B cell (primary cell): ENCODE measurements around the gene IFI44L. TPM values are rescaled to one million over a fixed set of nuclear protein-coding genes. Genes with fewer than 3 reads are reported as not detected.

Experiments
- ATAC-seq: fragments of 200-7000 bp; cut with Tn5 transposase; one replicate; pipeline ENCODE4 v1.10.0; 2021; ENCODE audit warnings: low read depth, mild to moderate bottlenecking, moderate number of reproducible peaks, moderate library complexity
- CTCF ChIA-PET: fragments of 350-600 bp; sonication (Branson Sonifier 250); formaldehyde crosslinking; loops from one replicate; lab custom pipeline; 2021; ENCODE audit warnings: antibody characterized with exemption, inconsistent platforms; lab: Charles Lee
- POLR2A ChIA-PET: fragments of 350-600 bp; sonication (Branson Sonifier 250); formaldehyde crosslinking; loops from one replicate; lab custom pipeline; 2021; ENCODE audit warnings: antibody characterized with exemption; lab: Charles Lee
- DNase-seq: peaks from one replicate; pipeline ENCODE4 v3.0.0; 2013
- H2AFZ ChIP-seq: 2 replicates; pipeline ENCODE4 v1.6.1; 2012; ENCODE audit warnings: mild to moderate bottlenecking, low read depth, low read length; ENCODE audit not compliant: insufficient read depth, poor library complexity, severe bottlenecking
- H3K27ac ChIP-seq, 2 donors: 1 replicate in 1 of 2; 2 replicates in 1 of 2; pipeline ENCODE4 v1.5.1; 2012 to 2013; ENCODE audit warnings: low read length in 2 of 2, mild to moderate bottlenecking in 2 of 2, moderate library complexity in 1 of 2
- H3K27me3 ChIP-seq, 4 experiments: fragments of 200-600 bp in 1 of 4; sonication (generic) in 1 of 4; replicated peaks in 1 of 4; 1 replicate in 2 of 4; 2 replicates in 2 of 4; pipeline versions ENCODE4 v1.6.1 to v1.7.0; 2013 to 2016; ENCODE audit warnings: low read length in 3 of 4, mild to moderate bottlenecking in 2 of 4, mixed read lengths in 1 of 4, moderate library complexity in 1 of 4; ENCODE audit not compliant: insufficient read depth in 4 of 4, control insufficient read depth in 3 of 4; ENCODE audit errors: control extremely low read depth in 1 of 4
- H3K36me3 ChIP-seq, 2 experiments: replicated peaks in 1 of 2; 1 replicate in 1 of 2; 2 replicates in 1 of 2; pipeline versions ENCODE4 v1.6.1 to v1.7.1; 2013; ENCODE audit warnings: low read length in 1 of 2; ENCODE audit not compliant: insufficient read depth in 2 of 2, control insufficient read depth in 1 of 2; ENCODE audit errors: control extremely low read depth in 1 of 2, extremely low read depth in 1 of 2
- H3K4me1 ChIP-seq, 2 donors: fragments of 200-600 bp in 1 of 2; sonication (generic) in 1 of 2; 1 replicate in 1 of 2; 2 replicates in 1 of 2; pipeline versions ENCODE4 v1.5.1 to v1.6.1; 2013 to 2017; ENCODE audit warnings: low read length in 2 of 2; ENCODE audit not compliant: control insufficient read depth in 2 of 2, insufficient read depth in 2 of 2
- H3K4me2 ChIP-seq: replicated peaks from 2 replicates; pipeline ENCODE3; 2012; ENCODE audit warnings: mild to moderate bottlenecking, low read depth, low read length; ENCODE audit not compliant: poor library complexity, severe bottlenecking
- H3K4me3 ChIP-seq, 5 experiments: fragments of 200-600 bp in 1 of 5; sonication (generic) in 1 of 5; 1 replicate in 3 of 5; 2 replicates in 2 of 5; pipeline versions ENCODE4 v1.5.1 to v1.7.0; 2011 to 2016; ENCODE audit warnings: low read length in 4 of 5, mild to moderate bottlenecking in 4 of 5, low read depth in 2 of 5, control low read depth in 1 of 5, moderate library complexity in 1 of 5; ENCODE audit not compliant: insufficient read depth in 1 of 5; ENCODE audit errors: control extremely low read depth in 1 of 5, extremely low read depth in 1 of 5
- H3K79me2 ChIP-seq: fragments of 200-600 bp; sonication (generic); one replicate; pipeline ENCODE4 v1.6.0; 2016; ENCODE audit warnings: low read length; ENCODE audit not compliant: control insufficient read depth, insufficient read depth
- H3K9ac ChIP-seq: fragments of 200-600 bp; sonication (generic); 2 replicates; pipeline ENCODE4 v1.6.1; 2017; ENCODE audit warnings: mild to moderate bottlenecking, low read length, moderate library complexity
- H3K9me3 ChIP-seq, 3 donors: one replicate each; pipeline versions ENCODE4 v1.6.1 to v1.7.1; 2013; ENCODE audit warnings: low read length in 2 of 3; ENCODE audit not compliant: control insufficient read depth in 2 of 3, insufficient read depth in 1 of 3; ENCODE audit errors: control extremely low read depth in 1 of 3
- H4K20me1 ChIP-seq: 2 replicates; pipeline ENCODE4 v1.6.0; 2012; ENCODE audit warnings: mild to moderate bottlenecking, low read length; ENCODE audit not compliant: insufficient read depth, control insufficient read depth, poor library complexity, severe bottlenecking
- H3K27ac Mint-ChIP-seq: one replicate; pipeline ENCODE4 v1.8.0; 2021; ENCODE audit warnings: mixed read lengths
- H3K27me3 Mint-ChIP-seq: one replicate; pipeline ENCODE4 v1.8.0; 2021; ENCODE audit warnings: mixed read lengths
- H3K4me1 Mint-ChIP-seq: one replicate; pipeline ENCODE4 v1.8.0; 2021; ENCODE audit warnings: mixed read lengths
- H3K4me3 Mint-ChIP-seq: one replicate; pipeline ENCODE4 v1.8.0; 2021; ENCODE audit warnings: mixed read lengths
- H3K9me3 Mint-ChIP-seq: one replicate; pipeline ENCODE4 v1.8.0; 2022; ENCODE audit warnings: mixed read lengths; ENCODE audit not compliant: insufficient read depth
- CTCF ChIP-seq: fragments of 200-600 bp; IDR thresholded peaks from one replicate; pipeline ENCODE4 v1.8.0; 2022; ENCODE audit warnings: antibody characterized with exemption, mild to moderate bottlenecking
- EZH2 ChIP-seq: IDR thresholded peaks from 2 replicates; pipeline ENCODE4 v1.6.1; 2012; ENCODE audit warnings: borderline replicate concordance, low read depth, mild to moderate bottlenecking, moderate library complexity, low read length; ENCODE audit not compliant: insufficient read depth, poor library complexity, severe bottlenecking
- WGBS: methylation state at CpG from one replicate; pipeline ENCODE4 v1.1.5; 2013; ENCODE audit warnings: missing lambda C conversion rate; ENCODE audit not compliant: insufficient coverage; 5-methylcytosine and 5-hydroxymethylcytosine counted together
- intact Hi-C: fragments of 100-400 bp; cut with micrococcal nuclease; formaldehyde crosslinking; loops from one replicate; pipeline ENCODE4 v1.10.0; 2022
- polyA plus RNA-seq: library from polyadenylated mRNA; depleted of rRNA; stranded (reverse); fragments of >200 nt; gene quantifications from 2 replicates; pipeline ENCODE4 v1.2.3, GENCODE V29; 2012
- total RNA-seq, 2 donors: library from RNA; stranded (reverse); fragments of 120-200 nt in 1 of 2; gene quantifications; 1 replicate in 1 of 2; 2 replicates in 1 of 2; pipeline versions ENCODE4 v1.2.3 to v1.2.4, GENCODE V29; 2013 to 2022

The IFI44L gene
- total and polyA plus RNA-seq, 2 donors (not counting 1 experiment from before 2014, with no cell fraction given): 3.7 to 4.8 TPM

- Histone ChIP-seq H3K27ac (no peak overlapping the region), H2AFZ (no peak overlapping the region), H3K9me3 (no peaks in the 10 kb centered on the region), H4K20me1 (no peaks in the 10 kb centered on the region), H3K4me3 (no peak overlapping the region), H3K4me1 (no peaks in the 10 kb centered on the region), H3K27me3 (no peaks in the 10 kb centered on the region), H3K9ac (no peak overlapping the region), H3K36me3 (no peaks in the 10 kb centered on the region), H3K4me2 (no peak overlapping the region), H3K79me2 (no peaks in the 10 kb centered on the region)
- H3K27ac Mint-ChIP-seq: no peak overlapping the region
- no peak for DNase-seq
- no peak overlapping the region for H3K4me3 Mint-ChIP-seq
- intact Hi-C loops: loop anchor here (2.0 kb wide), 1 partner anchor 475 kb away; no protein-coding TSS in a partner anchor
- H3K9me3 Mint-ChIP-seq: no peaks in the 10 kb centered on the region
- TF ChIP-seq CTCF (no peak), EZH2 (no peak)
- POLR2A ChIA-PET: no interaction called here
- H3K27me3 Mint-ChIP-seq: peaks cover 3% of the 10 kb centered on the region
- WGBS: 84% methylated on average over 2 of the region's 2 CpGs
- H3K4me1 Mint-ChIP-seq: no peaks in the 10 kb centered on the region
- CTCF ChIA-PET: interaction anchor here (3.4 kb wide), 1 partner anchor 474 kb away, joined by 19 read pairs; no protein-coding TSS in a partner anchor
- ATAC-seq: no peak
Observed at GRCh38 chr1:78606274-78606673, 14.0 kb upstream of the IFI44L start.

GRCh38 chr1:78607334-78607927 is 12.8 kb upstream of the IFI44L start:
- H3K27me3 ChIP-seq: no peaks in the 10 kb centered on the region
- POLR2A ChIA-PET: no interaction called here
- H3K4me1 ChIP-seq: no peaks in the 10 kb centered on the region
- H3K27ac Mint-ChIP-seq: no peak overlapping the region
- no peak overlapping the region for H3K27ac ChIP-seq
- H2AFZ ChIP-seq: no peak overlapping the region
- no peaks in the 10 kb centered on the region for H3K79me2 ChIP-seq
- DNase-seq (no peak), ATAC-seq (no peak)
- peaks cover 3% of the 10 kb centered on the region for H3K27me3 Mint-ChIP-seq
- H3K9me3 Mint-ChIP-seq: no peaks in the 10 kb centered on the region
- no peak overlapping the region for H3K4me3 ChIP-seq
- CTCF ChIA-PET: interaction anchor here (0.8 to 3.4 kb wide), 4 partner anchors 10 to 508 kb away, joined by 3 to 19 read pairs (median 5); partner anchors contain the start of gene IFI44L
- no peaks in the 10 kb centered on the region for H3K4me1 Mint-ChIP-seq
- H3K4me2 ChIP-seq: no peak overlapping the region
- H3K9ac ChIP-seq: no peak overlapping the region
- no peaks in the 10 kb centered on the region for H4K20me1 ChIP-seq
- intact Hi-C loops: loop anchor here (2.0 kb wide), 1 partner anchor 477 kb away; no protein-coding TSS in a partner anchor
- no peaks in the 10 kb centered on the region for H3K36me3 ChIP-seq
- TF ChIP-seq CTCF (no peak), EZH2 (no peak)
- no peaks in the 10 kb centered on the region for H3K9me3 ChIP-seq
- WGBS: 86% methylated on average over 4 of the region's 5 CpGs
- no peak overlapping the region for H3K4me3 Mint-ChIP-seq
